Gastrocnemius medialis (tissue), 4 donors: ENCODE measurements around the gene ADAMTS18.

ENCODE experiments used
- CTCF ChIP-seq, 5 experiments: fragments of 450-650 bp in 3 of 5; fragments of 200-600 bp in 2 of 5; sonication (generic) in 2 of 5; IDR thresholded peaks in 4 of 5; conservative IDR thresholded peaks in 1 of 5; 1 replicate in 4 of 5; 2 replicates in 1 of 5; pipeline ENCODE4 v1.5.1; 2016 to 2019; ENCODE audit warnings: antibody characterized with exemption in 5 of 5, mild to moderate bottlenecking in 3 of 5, moderate library complexity in 3 of 5
- POLR2A ChIP-seq, 2 donors: fragments of 450-650 bp; IDR thresholded peaks; one replicate each; pipeline ENCODE4 v1.6.1; 2017; ENCODE audit warnings: antibody characterized with exemption in 2 of 2, mild to moderate bottlenecking in 2 of 2, moderate library complexity in 2 of 2

GRCh38 chr16:77399546-77399945 is 35.3 kb downstream of the ADAMTS18 start:
- no peak for TF ChIP-seq POLR2A (IDR thresholded peaks at IDR 0.05)
- no peak for TF ChIP-seq CTCF (IDR thresholded peaks at IDR 0.05 in 4 of 5, conservative IDR thresholded peaks at IDR 0.05 in 1 of 5)
